ENCODE results near the gene RAB37. TPM values are rescaled to one million over a fixed set of nuclear protein-coding genes. Genes with fewer than 3 reads are reported as not detected.

RAB37 gene
- total and polyA plus RNA-seq, 9 of the 15 experiments (the other 6 are each of a cell fraction or from before 2014, with no cell fraction given) = 0.03 to 0.27 (median 0.11) TPM; not detected in 4

DNA sequence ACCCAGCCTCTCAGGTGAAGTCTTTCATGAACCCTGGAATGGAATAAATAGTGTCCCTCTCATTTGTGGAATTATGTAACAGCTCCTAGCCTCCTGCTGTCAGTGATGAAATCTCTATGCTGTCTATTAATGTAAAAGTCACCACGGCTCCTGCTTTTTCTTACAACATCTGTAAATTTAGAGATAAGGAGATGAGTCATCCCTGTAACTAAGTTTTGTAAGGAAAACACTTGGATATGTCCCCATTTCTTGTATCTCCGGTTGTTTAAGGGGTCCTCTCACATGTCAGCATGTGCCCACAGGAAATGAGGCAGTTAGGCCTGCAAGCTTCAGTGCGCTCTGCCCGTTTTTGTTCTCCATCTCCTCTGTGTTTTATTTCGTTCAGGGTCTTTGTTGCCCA lies 41.9 kb downstream of the RAB37 start (continued):
- TF ChIP-seq HMG20B (CRISPR knock-in tag; IDR thresholded peaks at IDR 0.05) (no peak), BRF1 (IDR thresholded peaks at IDR 0.05; ENCODE audit: borderline replicate concordance, extremely low read depth, insufficient read length) (no peak), ZNF445 (CRISPR knock-in tag; IDR thresholded peaks at IDR 0.05; ENCODE audit: low read depth) (no peak), TGIF2 (CRISPR knock-in tag; IDR thresholded peaks at IDR 0.05) (no peak), MCM5 (IDR thresholded peaks at IDR 0.05; ENCODE audit: low read depth) (no peak), ZNF175 (CRISPR knock-in tag; IDR thresholded peaks at IDR 0.05; ENCODE audit: low read depth) (no peak), ZBTB9 (CRISPR knock-in tag; IDR thresholded peaks at IDR 0.05) (no peak), U2AF2 (optimal IDR thresholded peaks at IDR 0.05; ENCODE audit: low read depth, low read length) (no peak), NFIX (CRISPR knock-in tag; IDR thresholded peaks at IDR 0.05; ENCODE audit: low read depth) (no peak), SRSF3 (IDR thresholded peaks at IDR 0.05; ENCODE audit: insufficient read depth, low read length) (no peak), ARID1B (IDR thresholded peaks at IDR 0.05) (peak; percentile 69), MXD1 (CRISPR knock-in tag; IDR thresholded peaks at IDR 0.05; ENCODE audit: borderline replicate concordance, poor library complexity, severe bottlenecking) (no peak), JUND (IDR thresholded peaks at IDR 0.05; ENCODE audit: borderline replicate concordance, low read depth, low read length) (peak; percentile 92), JUND (tag; IDR thresholded peaks at IDR 0.05; ENCODE audit: borderline replicate concordance, low read depth, low read length) (peak; percentile 90), GATAD2B (IDR thresholded peaks at IDR 0.05; ENCODE audit: borderline replicate concordance) (no peak), EP300 (IDR thresholded peaks at IDR 0.05; ENCODE audit: low read length) (peak; percentile 24; the same call in 1 of the 2 replicates), NR2C1 (IDR thresholded peaks at IDR 0.05) (no peak), NR2C1 (tag; IDR thresholded peaks at IDR 0.05) (no peak)
- TF ChIP-seq, protein P1, sequence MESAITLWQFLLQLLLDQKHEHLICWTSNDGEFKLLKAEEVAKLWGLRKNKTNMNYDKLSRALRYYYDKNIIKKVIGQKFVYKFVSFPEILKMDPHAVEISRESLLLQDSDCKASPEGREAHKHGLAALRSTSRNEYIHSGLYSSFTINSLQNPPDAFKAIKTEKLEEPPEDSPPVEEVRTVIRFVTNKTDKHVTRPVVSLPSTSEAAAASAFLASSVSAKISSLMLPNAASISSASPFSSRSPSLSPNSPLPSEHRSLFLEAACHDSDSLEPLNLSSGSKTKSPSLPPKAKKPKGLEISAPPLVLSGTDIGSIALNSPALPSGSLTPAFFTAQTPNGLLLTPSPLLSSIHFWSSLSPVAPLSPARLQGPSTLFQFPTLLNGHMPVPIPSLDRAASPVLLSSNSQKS (CRISPR knock-in tag; IDR thresholded peaks at IDR 0.05) = no peak

Measured in K562 (cell line).